Placental epithelial cell (primary cell): Measurements from ENCODE around the gene VARS2. TPM values are rescaled to one million over a fixed set of nuclear protein-coding genes. Genes with fewer than 3 reads are reported as not detected.

Experiments
- small RNA-seq: library from RNA; depleted of rRNA; stranded (forward); fragments of <200 nt; gene quantifications from one replicate; pipeline ENCODE3, GENCODE V24; 2012
- total RNA-seq: library from RNA; depleted of rRNA; stranded (reverse); fragments of >200 nt; gene quantifications from 2 replicates; pipeline ENCODE4 v1.2.3, GENCODE V29; 2012

Gene VARS2
- 18.8 and 22.1 TPM in 2 replicates for total RNA-seq

DNA sequence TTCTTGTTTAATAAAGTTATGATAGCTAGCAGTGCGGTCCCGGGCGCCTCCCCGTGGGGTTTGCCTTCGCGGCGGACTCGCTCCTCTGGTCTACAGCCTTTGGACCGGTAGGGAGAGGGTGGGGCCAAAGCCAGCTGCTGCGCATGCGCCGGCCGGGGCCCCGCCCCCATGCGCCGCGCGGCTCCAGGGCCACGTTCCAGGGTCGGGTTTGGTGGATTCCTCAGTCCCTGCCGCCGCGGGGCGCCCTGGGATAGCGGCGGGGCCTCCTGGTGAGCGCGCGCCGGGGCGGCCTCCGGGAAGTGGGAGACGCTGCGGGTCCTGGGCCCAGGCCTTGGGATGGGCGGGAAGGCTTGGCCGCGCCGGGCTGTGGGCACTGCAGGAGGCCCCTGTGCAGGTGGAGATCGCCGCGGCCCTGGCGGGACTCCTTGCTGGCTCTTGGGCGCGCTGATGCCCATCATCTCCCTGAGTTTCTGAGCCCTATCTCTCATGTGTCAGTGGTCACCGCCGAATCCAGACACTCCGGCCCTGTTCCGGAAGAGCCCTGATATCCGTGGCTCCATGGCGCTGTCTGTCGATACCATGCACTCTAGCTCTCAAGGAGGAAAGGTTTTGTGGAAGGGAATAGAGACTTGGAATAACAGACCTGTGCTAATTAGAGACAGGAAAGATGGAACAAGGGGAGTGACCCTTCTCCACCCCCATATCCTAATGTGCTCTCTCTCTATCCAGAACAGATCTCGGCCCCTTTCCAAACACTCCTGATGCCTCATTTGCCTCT, at the start of gene VARS2:
Gene VARS2 (plus strand): TSS at position 163 of the 778 bp plus-strand sequence. CDS start 599 bp downstream, at position 762.

DNA sequence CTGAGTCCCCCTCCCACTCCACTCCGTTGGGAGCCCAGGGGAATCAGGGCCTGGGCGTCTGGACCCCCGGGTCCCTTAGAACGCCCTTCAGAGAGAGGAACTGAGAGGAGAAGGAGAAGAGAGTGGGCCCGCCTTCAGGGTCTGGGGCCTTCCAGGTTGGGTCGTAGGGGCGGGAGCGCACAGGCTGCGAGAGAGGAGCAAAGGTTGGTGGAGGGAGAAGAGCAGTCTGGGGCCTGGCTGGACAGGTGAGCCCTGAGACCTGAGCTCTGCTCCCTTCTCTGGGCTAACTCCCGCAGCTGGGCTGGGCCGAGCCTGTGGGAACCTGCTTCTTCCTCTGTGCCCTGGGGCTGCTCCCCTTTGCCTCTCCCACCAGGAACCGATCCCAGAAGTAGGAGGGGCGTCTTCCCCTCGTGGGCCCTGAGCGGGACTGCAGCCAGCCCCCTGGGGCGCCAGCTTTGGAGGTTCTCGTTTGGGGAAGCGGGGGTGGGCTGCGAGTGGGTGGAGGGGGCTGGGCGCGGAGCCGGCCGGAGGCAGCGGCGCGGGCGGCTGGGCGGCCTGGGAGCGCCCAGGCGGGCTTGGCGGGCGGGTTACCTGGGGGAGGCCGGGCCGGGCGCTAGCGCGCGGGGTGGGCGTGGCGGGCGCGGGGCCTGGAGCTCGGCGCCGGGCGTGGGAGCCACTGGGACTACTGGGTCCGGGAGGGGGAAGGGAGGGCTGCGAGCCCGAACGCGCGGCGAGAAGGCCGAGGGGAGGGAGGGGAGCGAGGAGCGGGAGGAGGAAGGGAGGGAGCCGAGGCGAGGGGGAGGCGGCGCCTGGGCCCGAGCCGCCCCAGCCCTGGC, 30.1 kb upstream of the VARS2 start, which contains the start of gene DDR1:
Gene DDR1 (plus strand): TSS at position 835 of the 836 bp plus-strand sequence. CDS start 4,211 bp downstream, outside the sequence.

DNA sequence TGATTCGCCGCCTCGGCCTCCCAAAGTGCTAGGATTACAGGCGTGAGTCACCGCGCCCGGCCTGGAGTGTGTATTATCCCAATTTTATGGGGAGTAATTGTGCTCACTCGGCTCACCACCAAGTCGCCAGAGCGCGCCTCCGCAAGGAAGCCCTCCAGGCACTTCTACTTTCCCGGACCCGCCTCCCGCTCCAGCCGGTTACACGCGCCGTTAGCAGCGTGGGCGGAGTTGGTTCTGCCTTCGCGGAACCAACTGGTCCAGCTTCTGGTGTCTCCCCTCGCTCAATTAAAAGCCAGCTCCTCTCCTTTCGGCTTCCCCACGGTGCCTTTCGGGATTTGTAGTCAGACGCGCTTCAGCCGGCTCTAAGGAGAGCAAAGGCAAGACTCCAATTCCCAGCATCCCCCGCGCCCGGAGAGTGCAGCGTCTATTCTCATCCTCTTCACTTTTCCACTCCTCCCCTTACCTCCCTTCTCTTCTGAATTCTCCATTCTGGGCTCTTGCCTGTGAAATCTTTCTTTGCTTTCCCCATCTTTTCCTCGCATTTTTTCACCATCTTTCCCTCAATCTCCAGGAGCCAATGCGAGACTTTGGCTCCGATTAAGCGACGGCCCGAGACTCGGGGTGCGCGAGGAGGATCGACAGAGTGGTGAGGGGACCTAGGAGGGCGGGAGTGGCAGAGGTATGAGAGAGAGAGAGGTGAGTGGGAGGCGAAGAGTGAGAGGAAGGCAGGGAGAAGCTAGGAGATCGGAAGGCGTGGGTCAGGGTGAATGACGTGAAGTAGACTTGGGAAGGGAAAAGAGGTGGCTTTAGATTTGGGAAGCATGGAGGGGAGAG, 6.1 kb upstream of the VARS2 start, which contains the start of gene GTF2H4:
Gene GTF2H4 (plus strand): TSS at position 450 of the 834 bp plus-strand sequence.

GRCh38 chr6:30931969-30932645, 18.1 kb downstream of the VARS2 start, which contains the start of gene SFTA2:
Gene SFTA2 (minus strand): TSS chr6:30932170. CDS start chr6:30932096, 74 bp downstream.

DNA sequence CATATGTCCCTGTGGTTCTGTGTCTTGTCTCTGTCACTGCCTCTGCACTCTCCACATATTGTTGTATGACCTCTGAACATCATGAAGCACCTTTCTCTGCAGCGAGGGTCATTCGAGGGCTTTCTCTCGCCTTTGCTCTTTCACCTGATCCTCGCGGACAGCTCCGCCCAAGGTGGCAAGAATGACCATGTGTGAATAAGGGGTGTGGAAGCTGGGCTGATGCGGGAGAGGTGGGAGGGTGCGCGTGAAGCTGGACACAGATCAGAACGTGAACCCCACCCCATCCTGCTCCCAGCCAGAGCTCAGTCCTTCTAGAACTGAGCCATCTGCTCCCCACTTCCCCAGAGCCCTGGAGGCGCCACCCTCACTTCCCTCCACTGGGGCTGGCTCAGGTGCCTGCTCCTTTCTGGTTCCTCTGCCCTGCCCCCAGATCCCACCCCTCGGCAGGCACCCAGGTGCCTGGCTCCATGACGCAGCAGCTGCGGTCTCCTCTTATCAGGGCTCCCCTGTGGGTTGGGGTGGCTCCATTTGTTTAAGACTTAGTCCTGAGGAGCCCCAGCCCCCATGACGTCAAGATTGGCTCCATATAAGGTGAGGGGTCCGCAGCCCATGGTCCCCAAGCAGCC, 26.4 kb downstream of the VARS2 start, which contains the start of gene MUCL3:
Gene MUCL3 (plus strand): TSS at position 613 of the 626 bp plus-strand sequence. CDS start 27 bp downstream, outside the sequence.

Small RNAs within 50 kb of the gene (small RNA-seq; reads per million reads assigned to genes)
- gene RF00019, result not detected

Other genes with a start within 250 kb of the VARS2 start
- gene DHX16, start 241.2 kb upstream of the VARS2 start, total RNA-seq, result 28.3 and 30.8 TPM in 2 replicates
- 31.4 and 43.8 TPM in 2 replicates for gene PPP1R18, start 227.6 kb upstream of the VARS2 start, total RNA-seq
- gene NRM, start 223.3 kb upstream of the VARS2 start, total RNA-seq, result 9.0 and 9.2 TPM in 2 replicates
- 6.7 and 7.9 TPM in 2 replicates for gene MDC1, start 197.0 kb upstream of the VARS2 start, total RNA-seq
- gene TUBB, start 193.9 kb upstream of the VARS2 start, total RNA-seq, result 423 and 1,233 TPM in 2 replicates
- 56.4 and 87.2 TPM in 2 replicates for gene FLOT1, start 171.6 kb upstream of the VARS2 start, total RNA-seq
- gene IER3, start 169.7 kb upstream of the VARS2 start, total RNA-seq, result 46.3 and 236 TPM in 2 replicates
- 74.2 and 95.0 TPM in 2 replicates for gene DDR1, start 29.7 kb upstream of the VARS2 start, total RNA-seq
- gene GTF2H4, start 6.0 kb upstream of the VARS2 start, total RNA-seq, result 18.8 and 27.2 TPM in 2 replicates
- 0.39 and 0.87 TPM in 2 replicates for gene SFTA2, start 17.9 kb downstream of the VARS2 start, total RNA-seq
- not detected in 2 replicates for gene MUCL3, start 26.7 kb downstream of the VARS2 start, total RNA-seq
- gene MUC21, start 69.5 kb downstream of the VARS2 start, total RNA-seq, result not detected in 2 replicates
- gene MUC22, start 96.2 kb downstream of the VARS2 start, total RNA-seq, result 0.11 TPM in 1 of 2 replicates, not detected in the other
- 1.2 and 1.3 TPM in 2 replicates for gene C6orf15, start 198.3 kb downstream of the VARS2 start, total RNA-seq
- gene PSORS1C1, start 200.6 kb downstream of the VARS2 start, total RNA-seq, result 4.6 and 41.2 TPM in 2 replicates
- gene CDSN, start 206.2 kb downstream of the VARS2 start, total RNA-seq, result 54.4 and 69.1 TPM in 2 replicates
- gene PSORS1C2, start 224.8 kb downstream of the VARS2 start, total RNA-seq, result not detected in 2 replicates
- 14.4 and 21.2 TPM in 2 replicates for gene CCHCR1, start 243.6 kb downstream of the VARS2 start, total RNA-seq
- gene TCF19, start 244.4 kb downstream of the VARS2 start, total RNA-seq, result 14.5 and 16.9 TPM in 2 replicates